Astrocyte of the cerebellum (primary cell): ENCODE results near the gene ZBTB20.

ENCODE experiments used
- DNase-seq: peaks from one replicate; pipeline ENCODE4 v3.0.0-alpha.2; 2011; ENCODE audit warnings: low read depth
- H3K4me3 ChIP-seq: 2 replicates; pipeline ENCODE4 v1.5.1; 2011; ENCODE audit warnings: mild to moderate bottlenecking, low read depth, low read length, moderate library complexity
- CTCF ChIP-seq: IDR thresholded peaks from 2 replicates; pipeline ENCODE4 v1.5.1; 2012; ENCODE audit warnings: low read length, low read depth, moderate library complexity, mild to moderate bottlenecking; ENCODE audit errors: missing control alignments
- in situ Hi-C: cut with HindIII; loops from 2 replicates; pipeline ENCODE4 v1.10.0; 2017; ENCODE audit warnings: low sequenced_read_pairs

The ZBTB20 gene

GRCh38 chr3:114942773-114943172 lies 204.3 kb downstream of the ZBTB20 start:
- DNase-seq: no peak
- in situ Hi-C loops: no loop called here
- no peak for TF ChIP-seq CTCF
- no peak overlapping the region for H3K4me3 ChIP-seq

- no peak for DNase-seq
- in situ Hi-C loops: no loop called here
- no peak overlapping the region for H3K4me3 ChIP-seq
- no peak for TF ChIP-seq CTCF
These were observed 205.3 kb downstream of the ZBTB20 start for GRCh38 chr3:114941626-114942309.

- in situ Hi-C loops: no loop called here
- no peak for TF ChIP-seq CTCF
These were observed 207.2 kb downstream of the ZBTB20 start for GRCh38 chr3:114939920-114940319.

GRCh38 chr3:114933407-114933806 lies 213.7 kb downstream of the ZBTB20 start:
- DNase-seq: no peak
- TF ChIP-seq CTCF: no peak
- in situ Hi-C loops: no loop called here
- no peak overlapping the region for H3K4me3 ChIP-seq

More at GRCh38 chr3:114939920-114940319, 207.2 kb downstream of the ZBTB20 start:
- H3K4me3 ChIP-seq: no peak overlapping the region
- DNase-seq: no peak

GRCh38 chr3:114929971-114930732 lies 216.9 kb downstream of the ZBTB20 start:
- no peak for TF ChIP-seq CTCF
- in situ Hi-C loops: no loop called here
- DNase-seq: no peak
- no peak overlapping the region for H3K4me3 ChIP-seq

GRCh38 chr3:114928989-114929640 lies 218.0 kb downstream of the ZBTB20 start:
- no peak for TF ChIP-seq CTCF
- DNase-seq: no peak
- in situ Hi-C loops: no loop called here
- no peak overlapping the region for H3K4me3 ChIP-seq
